ENCODE results near the gene FOXD1. TPM values are rescaled to one million over a fixed set of nuclear protein-coding genes. Genes with fewer than 3 reads are reported as not detected.
A peak's percentile ranks its signal among the peaks of the same experiment; 100 is the strongest.

FOXD1 gene
- total and polyA plus RNA-seq, 2 of the 4 experiments (the other 2 are of a cell fraction): 3.2 to 23.1 TPM

DNA sequence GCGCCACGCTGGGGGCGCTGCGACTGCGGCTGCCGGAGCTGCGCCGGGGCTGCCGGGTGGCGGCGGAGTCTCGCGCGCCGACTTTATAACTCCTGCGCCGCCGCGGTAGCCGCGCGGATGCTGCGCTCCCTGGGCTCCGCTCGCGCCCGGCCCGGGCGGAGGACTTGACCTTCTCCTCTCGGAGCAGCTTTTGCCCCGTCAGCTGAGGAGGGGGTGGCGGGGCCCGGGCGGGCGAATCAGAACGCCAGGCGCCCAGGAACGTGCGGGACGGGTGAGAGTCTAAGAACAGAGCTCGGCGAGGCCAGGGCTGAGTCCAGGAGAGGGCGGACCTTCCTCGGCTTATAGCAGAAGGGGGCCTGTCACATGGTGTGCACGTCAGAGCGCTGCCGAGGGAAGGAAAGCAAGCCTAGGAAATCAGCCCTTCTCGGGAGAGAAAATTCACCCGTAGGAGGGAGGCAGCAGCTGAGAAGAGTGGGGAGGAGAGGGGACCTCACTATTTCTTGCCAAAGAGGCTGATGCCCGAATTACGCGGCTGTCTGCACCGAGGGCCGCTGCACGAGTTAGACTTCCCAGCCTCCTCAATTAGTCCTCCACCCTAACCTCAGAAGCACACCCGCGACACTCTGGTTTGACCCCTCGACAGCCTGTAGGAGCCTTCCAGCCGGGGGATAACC, at the start of gene FOXD1 (continued):
- TF ChIP-seq NFE2L2 (IDR thresholded peaks at IDR 0.05; ENCODE audit: low read depth, low read length): peak; percentile 19; the same call in 1 of the 2 replicates
- no peak for TF ChIP-seq RCOR1 (IDR thresholded peaks at IDR 0.05; ENCODE audit: insufficient replicate concordance, low read length)
- TF ChIP-seq MAFK (IDR thresholded peaks at IDR 0.05; ENCODE audit: low read depth, low read length): peak; percentile 56; the same call in 1 of the 2 replicates
- no peak for TF ChIP-seq FOS (IDR thresholded peaks at IDR 0.05; ENCODE audit: low read depth, low read length)
- no peak for TF ChIP-seq CHD1 (IDR thresholded peaks at IDR 0.05; ENCODE audit: low read depth, low read length)
- 0 out of 2 replicates have a peak, but pooled peaks have one; percentile 8 for TF ChIP-seq SMC3 (IDR thresholded peaks at IDR 0.05; ENCODE audit: low read depth, low read length)

All from IMR-90 (cell line).